IMR-90 (cell line): ENCODE data around the gene CORO7.

Experiments used
- CEBPB ChIP-seq: IDR thresholded peaks from 2 replicates; pipeline ENCODE4 v1.6.1; 2012; ENCODE audit warnings: low read depth, low read length, improper control_type of control experiment
- CTCF ChIP-seq: conservative IDR thresholded peaks from 2 replicates; pipeline ENCODE4 v1.5.1; 2012; ENCODE audit warnings: mild to moderate bottlenecking, low read depth, low read length, improper control_type of control experiment
- FOS ChIP-seq: fragments of 150-350 bp; IDR thresholded peaks from 2 replicates; pipeline ENCODE4 v1.6.1; 2016; ENCODE audit warnings: low read depth, low read length
- MAZ ChIP-seq: IDR thresholded peaks from 2 replicates; pipeline ENCODE4 v1.6.1; 2012; ENCODE audit warnings: low read depth, mild to moderate bottlenecking, low read length, improper control_type of control experiment, moderate library complexity, borderline replicate concordance
- POLR2A ChIP-seq: IDR thresholded peaks from 2 replicates; pipeline ENCODE4 v1.6.1; 2012; ENCODE audit warnings: mild to moderate bottlenecking, low read depth, low read length
- RAD21 ChIP-seq: IDR thresholded peaks from 2 replicates; pipeline ENCODE4 v1.6.1; 2012; ENCODE audit warnings: low read length, improper control_type of control experiment
- SMC3 ChIP-seq: fragments of 150-350 bp; IDR thresholded peaks from 2 replicates; pipeline ENCODE4 v1.6.1; 2016; ENCODE audit warnings: low read depth, mild to moderate bottlenecking, antibody characterized with exemption, low read length, moderate library complexity

GRCh38 chr16:4460936-4461249 lies 44.5 kb upstream of the CORO7 start:
- no peak for TF ChIP-seq CTCF
- no peak for TF ChIP-seq MAZ
- no peak for TF ChIP-seq POLR2A
- no peak for TF ChIP-seq CEBPB
- no peak for TF ChIP-seq RAD21
- TF ChIP-seq FOS = no peak
- TF ChIP-seq SMC3 = no peak
